ENCODE results near the gene KRT17.
"Not testable (repeated sequence)": the region's sequence is repeated elsewhere in the genome, so short reads cannot be mapped to it uniquely, and the experiment has no call there.

KRT17 gene

DNA sequence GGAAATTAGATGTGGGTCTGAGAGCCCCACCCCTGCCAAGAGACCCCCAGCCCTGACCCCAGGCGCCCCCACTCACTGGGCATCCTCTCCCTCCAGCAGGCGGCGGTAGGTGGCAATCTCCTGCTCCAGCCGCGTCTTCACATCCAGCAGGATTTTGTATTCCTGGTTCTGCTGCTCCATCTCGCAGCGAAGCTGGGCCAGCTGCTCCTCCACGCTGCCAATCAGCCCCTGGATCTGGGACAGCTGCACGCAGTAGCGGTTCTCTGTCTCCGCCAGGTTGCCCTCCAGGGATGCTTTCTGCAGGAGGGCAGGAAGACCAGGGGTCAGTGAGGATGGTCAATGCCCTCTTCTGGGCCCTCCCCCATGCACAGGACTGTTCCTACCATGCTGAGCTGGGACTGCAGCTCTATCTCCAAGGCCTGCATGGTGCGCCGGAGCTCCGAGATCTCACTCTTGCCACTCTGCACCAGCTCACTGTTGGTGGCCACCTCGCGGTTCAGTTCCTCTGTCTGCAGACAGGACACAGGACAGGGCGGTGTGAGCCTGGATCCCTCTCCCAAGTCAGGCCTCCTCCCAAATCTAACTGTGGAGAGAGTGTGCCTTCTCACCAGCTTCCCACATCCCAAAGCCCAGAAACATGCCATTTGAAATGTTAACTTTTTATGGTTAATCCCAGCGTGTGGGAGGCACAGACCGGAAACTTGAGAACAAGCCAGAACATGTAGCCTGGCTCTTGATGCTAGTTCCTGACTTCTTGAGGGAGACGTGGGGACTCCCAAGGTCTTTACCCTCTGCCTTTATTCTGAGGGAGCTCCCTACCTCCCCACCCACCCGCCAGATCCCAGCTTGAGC lies 3.6 kb downstream of the KRT17 start:
- Histone ChIP-seq H3K4me3 (ENCODE audit: low read depth in 1 of 2, low read length in 1 of 2) (no peak overlapping the region), H3K27me3 (peaks cover 17% of the 10 kb centered on the region), H3K27ac (no peak overlapping the region), H3K36me3 (no peaks in the 10 kb centered on the region), H3K9me3 (no peaks in the 10 kb centered on the region), H3K4me1 (ENCODE audit: control insufficient read depth in 1 of 2, insufficient read depth in 1 of 2, low read depth in 1 of 2, low read length in 1 of 2) (peaks cover 5 to 14% of the 10 kb centered on the region in 2 experiments)
- TF ChIP-seq, protein P1, sequence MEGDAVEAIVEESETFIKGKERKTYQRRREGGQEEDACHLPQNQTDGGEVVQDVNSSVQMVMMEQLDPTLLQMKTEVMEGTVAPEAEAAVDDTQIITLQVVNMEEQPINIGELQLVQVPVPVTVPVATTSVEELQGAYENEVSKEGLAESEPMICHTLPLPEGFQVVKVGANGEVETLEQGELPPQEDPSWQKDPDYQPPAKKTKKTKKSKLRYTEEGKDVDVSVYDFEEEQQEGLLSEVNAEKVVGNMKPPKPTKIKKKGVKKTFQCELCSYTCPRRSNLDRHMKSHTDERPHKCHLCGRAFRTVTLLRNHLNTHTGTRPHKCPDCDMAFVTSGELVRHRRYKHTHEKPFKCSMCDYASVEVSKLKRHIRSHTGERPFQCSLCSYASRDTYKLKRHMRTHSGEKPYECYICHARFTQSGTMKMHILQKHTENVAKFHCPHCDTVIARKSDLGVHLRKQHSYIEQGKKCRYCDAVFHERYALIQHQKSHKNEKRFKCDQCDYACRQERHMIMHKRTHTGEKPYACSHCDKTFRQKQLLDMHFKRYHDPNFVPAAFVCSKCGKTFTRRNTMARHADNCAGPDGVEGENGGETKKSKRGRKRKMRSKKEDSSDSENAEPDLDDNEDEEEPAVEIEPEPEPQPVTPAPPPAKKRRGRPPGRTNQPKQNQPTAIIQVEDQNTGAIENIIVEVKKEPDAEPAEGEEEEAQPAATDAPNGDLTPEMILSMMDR (IDR thresholded peaks at IDR 0.05) = no peak

GRCh38 chr17:41619927-41620582 lies 4.3 kb downstream of the KRT17 start:
- peaks cover 5 to 12% of the 10 kb centered on the region in 2 experiments for H3K4me1 ChIP-seq (ENCODE audit: control insufficient read depth in 1 of 2, insufficient read depth in 1 of 2, low read depth in 1 of 2, low read length in 1 of 2)
- not testable (repeated sequence) for H3K9me3 ChIP-seq; H3K27me3 ChIP-seq; H3K4me3 ChIP-seq (ENCODE audit: low read depth in 1 of 2, low read length in 1 of 2); H3K36me3 ChIP-seq; H3K27ac ChIP-seq

DNA sequence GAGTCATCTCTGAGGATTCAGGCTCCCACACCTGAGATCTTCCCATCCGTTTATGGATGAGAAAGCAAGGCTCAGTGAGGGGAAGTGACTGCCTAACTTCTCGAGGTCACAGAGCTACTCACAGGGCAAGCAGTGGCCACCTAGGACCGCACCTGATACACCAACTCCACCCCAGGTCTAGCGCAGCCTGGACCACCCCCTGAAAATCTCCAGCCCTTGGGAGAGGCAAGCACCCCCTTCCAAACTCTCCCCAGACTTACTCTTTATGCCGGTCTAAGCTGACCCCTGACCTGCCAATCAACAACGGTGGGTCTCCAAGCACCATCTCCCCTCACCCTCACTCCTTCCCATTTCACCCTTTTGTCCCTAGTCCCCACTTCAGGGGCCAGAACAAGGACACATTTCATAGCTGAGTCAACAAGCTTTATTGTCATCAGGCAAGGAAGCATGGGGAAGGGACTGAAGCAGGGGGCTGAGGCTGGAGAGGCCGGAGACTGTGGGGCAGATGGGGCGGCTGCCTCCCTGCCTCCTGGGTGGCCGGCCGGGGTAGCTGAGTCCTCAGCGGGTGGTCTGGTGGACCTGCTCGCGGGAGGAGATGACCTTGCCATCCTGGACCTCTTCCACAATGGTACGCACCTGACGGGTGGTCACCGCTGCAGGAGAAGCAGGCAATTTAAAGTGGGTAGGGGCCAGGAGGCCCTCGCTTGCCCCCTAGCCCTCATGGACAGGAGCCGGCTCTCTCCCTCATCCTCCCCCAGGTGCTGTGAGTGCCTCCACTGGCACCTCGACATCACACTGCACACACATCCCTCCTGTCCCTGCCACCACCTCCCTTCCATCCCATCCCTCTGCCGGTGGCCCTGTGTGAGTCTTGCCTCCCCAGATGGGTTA lies 5.1 kb downstream of the KRT17 start:
- Histone ChIP-seq H3K4me3 (ENCODE audit: low read depth in 1 of 2, low read length in 1 of 2) (no peak overlapping the region), H3K36me3 (no peaks in the 10 kb centered on the region), H3K27ac (no peak overlapping the region), H3K27me3 (peaks cover 1% of the 10 kb centered on the region), H3K4me1 (ENCODE audit: control insufficient read depth in 1 of 2, insufficient read depth in 1 of 2, low read depth in 1 of 2, low read length in 1 of 2) (peaks cover 0 to 4% of the 10 kb centered on the region in 2 experiments), H3K9me3 (no peaks in the 10 kb centered on the region)
- TF ChIP-seq, protein P1 (IDR thresholded peaks at IDR 0.05) = no peak

DNA sequence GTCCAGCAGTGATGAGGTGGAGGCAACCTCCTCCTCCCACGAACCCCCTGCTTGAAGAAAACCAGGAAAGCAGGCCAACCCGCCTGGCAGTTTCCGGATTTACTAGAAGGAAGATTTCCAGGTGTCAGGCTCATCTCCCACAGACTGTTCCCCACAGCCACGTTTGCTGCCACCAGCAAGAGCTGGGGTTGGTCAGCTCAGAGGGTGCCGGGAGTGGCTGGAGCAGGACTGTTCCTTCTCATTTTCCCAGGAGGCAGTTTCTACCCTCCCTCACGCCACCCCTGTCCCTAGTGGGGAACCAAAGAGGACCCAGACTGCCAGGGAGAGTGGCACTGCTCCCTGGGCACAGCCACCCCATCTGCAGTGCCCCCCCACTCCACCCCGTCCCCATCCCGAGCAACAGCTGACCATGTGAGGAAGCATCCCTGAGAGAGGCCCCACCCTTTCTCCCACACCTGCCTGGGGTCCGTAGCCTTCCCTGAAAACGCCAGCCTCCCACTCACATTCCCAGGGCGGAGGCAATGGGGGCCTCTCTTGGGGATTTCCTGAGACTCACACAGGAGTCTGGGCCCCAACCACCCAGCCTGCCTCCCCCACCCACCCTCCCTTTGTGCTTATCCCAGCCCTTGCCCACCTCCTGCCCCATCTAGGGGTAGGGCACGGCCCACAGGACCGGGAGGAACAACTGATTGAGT lies 5.9 kb downstream of the KRT17 start:
- no peak overlapping the region for H3K27ac ChIP-seq
- H3K4me3 ChIP-seq (ENCODE audit: low read depth in 1 of 2, low read length in 1 of 2) = no peak overlapping the region
- no peaks in the 10 kb centered on the region for H3K4me1 ChIP-seq (ENCODE audit: control insufficient read depth in 1 of 2, insufficient read depth in 1 of 2, low read depth in 1 of 2, low read length in 1 of 2)
- H3K9me3 ChIP-seq = no peaks in the 10 kb centered on the region
- no peaks in the 10 kb centered on the region for H3K27me3 ChIP-seq
- TF ChIP-seq, protein P1 (IDR thresholded peaks at IDR 0.05) = no peak
- no peaks in the 10 kb centered on the region for H3K36me3 ChIP-seq

DNA sequence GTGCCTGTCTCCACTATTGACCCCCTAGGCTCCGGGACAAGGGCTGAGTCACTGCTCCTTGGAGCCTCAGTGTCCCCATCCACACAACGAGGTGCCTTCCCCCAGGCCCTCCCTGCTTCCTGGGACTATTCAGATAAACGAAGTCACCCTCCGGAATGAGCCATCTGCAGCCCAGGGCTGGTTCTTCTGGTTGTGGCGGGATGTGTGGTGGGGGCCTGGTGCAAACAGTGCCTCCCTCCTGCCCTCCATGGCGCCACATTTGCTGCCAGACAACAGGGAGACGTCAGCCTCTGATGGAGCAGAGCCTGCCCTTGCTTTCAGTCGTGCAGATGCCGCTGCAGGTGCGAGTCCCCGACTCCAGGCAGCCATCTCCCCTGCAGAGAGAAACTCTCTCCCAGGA lies 6.7 kb downstream of the KRT17 start:
- no peaks in the 10 kb centered on the region for H3K27me3 ChIP-seq
- TF ChIP-seq, protein P1 (IDR thresholded peaks at IDR 0.05) = no peak

More for the DNA sequence above, 6.7 kb downstream of the KRT17 start:
- no peaks in the 10 kb centered on the region for H3K9me3 ChIP-seq
- H3K4me1 ChIP-seq (ENCODE audit: control insufficient read depth in 1 of 2, insufficient read depth in 1 of 2, low read depth in 1 of 2, low read length in 1 of 2) = no peaks in the 10 kb centered on the region
- H3K27ac ChIP-seq = no peak overlapping the region
- no peaks in the 10 kb centered on the region for H3K36me3 ChIP-seq
- no peak overlapping the region for H3K4me3 ChIP-seq (ENCODE audit: low read depth in 1 of 2, low read length in 1 of 2)
